ENCODE results near the gene DPY30.

GRCh38 chr2:31992025-31992579 lies 47.5 kb downstream of the DPY30 start:
- TF ChIP-seq CTCF (IDR thresholded peaks at IDR 0.05) (no peak), POLR2A (IDR thresholded peaks at IDR 0.05) (no peak), POLR2AphosphoS5 (IDR thresholded peaks at IDR 0.05) (no peak), EP300 (IDR thresholded peaks at IDR 0.05) (no peak)
